GM12878 (cell line): ENCODE data around the gene IFIH1. TPM values are rescaled to one million over a fixed set of nuclear protein-coding genes. Genes with fewer than 3 reads are reported as not detected.

Experiments
- ATAC-seq: fragments of 200-7000 bp; cut with Tn5 transposase; 3 replicates; pipeline ENCODE4 v1.9.1; 2020; ENCODE audit warnings: mild to moderate bottlenecking, moderate library complexity
- BruUV-seq: library from RNA; stranded (reverse); fragments of 400-500 nt; replicated peaks from 2 replicates; lab custom pipeline; 2021; lab: Mats Ljungman, UMichigan
- CTCF ChIA-PET: fragments of 300-600 bp; sonication (Branson Sonifier 250); formaldehyde crosslinking; extraction: SDS; loops from one replicate; lab custom pipeline; 2021; ENCODE audit warnings: inconsistent platforms; lab: Yijun Ruan, JAX
- POLR2A ChIA-PET: fragments of 350-600 bp; formaldehyde crosslinking; extraction: SDS; loops from one replicate; lab custom pipeline; 2021; ENCODE audit warnings: inconsistent platforms; lab: Charles Lee
- RAD21 ChIA-PET: fragments of 300-600 bp; sonication (Branson Sonifier 250); formaldehyde crosslinking; loops from one replicate; lab custom pipeline; 2023; ENCODE audit warnings: antibody characterized with exemption; ENCODE audit not compliant: unreplicated experiment; lab: Charles Lee
- SMC1A ChIA-PET: fragments of 300-600 bp; sonication (Branson Sonifier 250); formaldehyde crosslinking; loops from one replicate; lab custom pipeline; 2023; ENCODE audit not compliant: unreplicated experiment, uncharacterized antibody; lab: Charles Lee
- DNase-seq: peaks from one replicate; pipeline ENCODE4 v3.0.0-alpha.2; 2011; ENCODE audit warnings: low read depth, low spot score
- FAIRE-seq: peaks from 3 replicates; lab custom pipeline; 2011; peaks lifted over from hg19 to GRCh38; lab: Jason Lieb, UNC
- H2AFZ ChIP-seq: 2 replicates; pipeline ENCODE4 v1.6.0; 2011; ENCODE audit warnings: low read depth, low read length, control low read depth; ENCODE audit not compliant: control insufficient read depth
- H3K27ac ChIP-seq: 2 replicates; pipeline ENCODE4 v1.5.1; 2011; ENCODE audit warnings: control low read depth; ENCODE audit not compliant: control insufficient read depth, insufficient read depth
- H3K27me3 ChIP-seq, 2 experiments: replicated peaks in 1 of 2; 2 replicates each; pipeline versions ENCODE4 v1.6.0 to v1.6.1; 2011; ENCODE audit warnings: low read length in 1 of 2; ENCODE audit not compliant: control insufficient read depth in 2 of 2, insufficient read depth in 2 of 2
- H3K36me3 ChIP-seq, 2 experiments: 2 replicates each; pipeline ENCODE4 v1.5.1; 2011; ENCODE audit warnings: low read length in 1 of 2; ENCODE audit not compliant: control insufficient read depth in 2 of 2, insufficient read depth in 2 of 2
- H3K4me1 ChIP-seq: 2 replicates; pipeline ENCODE4 v1.6.1; 2011; ENCODE audit warnings: mild to moderate bottlenecking, low read length, moderate library complexity, mixed read lengths; ENCODE audit not compliant: control insufficient read depth, insufficient read depth
- H3K4me2 ChIP-seq: 2 replicates; pipeline ENCODE4 v1.6.0; 2011; ENCODE audit warnings: control low read depth; ENCODE audit not compliant: control insufficient read depth, insufficient read depth
- H3K4me3 ChIP-seq: fragments of 200-600 bp; sonication (generic); 2 replicates; pipeline ENCODE4 v1.5.1; 2016
- H3K79me2 ChIP-seq: 2 replicates; pipeline ENCODE4 v1.6.0; 2011; ENCODE audit warnings: low read length; ENCODE audit not compliant: control insufficient read depth, insufficient read depth
- H3K9ac ChIP-seq: 2 replicates; pipeline ENCODE4 v1.8.0; 2011; ENCODE audit warnings: low read length, control low read depth, mixed read lengths; ENCODE audit not compliant: control insufficient read depth, insufficient read depth
- H3K9me3 ChIP-seq: replicated peaks from 3 replicates; pipeline ENCODE4 v1.5.1; 2011; ENCODE audit warnings: mild to moderate bottlenecking, low read length; ENCODE audit not compliant: control insufficient read depth, insufficient read depth
- H4K20me1 ChIP-seq: 2 replicates; pipeline ENCODE4 v1.6.0; 2011; ENCODE audit not compliant: control insufficient read depth, insufficient read depth
- CBFB ChIP-seq: IDR thresholded peaks from 2 replicates; pipeline ENCODE4 v1.6.1; 2016; ENCODE audit warnings: antibody characterized with exemption, low read depth
- CHD1 ChIP-seq: IDR thresholded peaks from 2 replicates; pipeline ENCODE4 v1.6.1; 2012; ENCODE audit warnings: low read depth, low read length, improper control_type of control experiment
- FOS ChIP-seq: IDR thresholded peaks from 3 replicates; pipeline ENCODE4 v1.6.1; 2011; ENCODE audit warnings: borderline replicate concordance; ENCODE audit not compliant: insufficient read length; ENCODE audit errors: extremely low read depth
- FOXM1 ChIP-seq: IDR thresholded peaks from 2 replicates; pipeline ENCODE4 v1.6.1; 2012; ENCODE audit warnings: low read depth, mild to moderate bottlenecking, inconsistent platforms, low read length, moderate library complexity
- GABPA ChIP-seq: IDR thresholded peaks from 2 replicates; pipeline ENCODE4 v1.6.1; 2014; ENCODE audit warnings: antibody characterized with exemption, low read depth, mild to moderate bottlenecking, inconsistent platforms
- HDAC6 ChIP-seq: fragments of 200-600 bp; sonication (generic); IDR thresholded peaks from one replicate; pipeline ENCODE4 v1.8.0; 2017; ENCODE audit warnings: antibody characterized with exemption; ENCODE audit not compliant: unreplicated experiment
- LARP7 ChIP-seq: fragments of 450-650 bp; IDR thresholded peaks from 2 replicates; pipeline ENCODE4 v1.6.1; 2017; ENCODE audit warnings: mild to moderate bottlenecking
- MTA2 ChIP-seq: fragments of 450-650 bp; IDR thresholded peaks from 2 replicates; pipeline ENCODE4 v1.6.1; 2016; ENCODE audit warnings: low read depth, mild to moderate bottlenecking, moderate library complexity
- MYB ChIP-seq: fragments of 150-350 bp; IDR thresholded peaks from 2 replicates; pipeline ENCODE4 v1.6.1; 2014; ENCODE audit warnings: mild to moderate bottlenecking, low read depth, low read length, borderline replicate concordance
- NFXL1 ChIP-seq: fragments of 450-650 bp; IDR thresholded peaks from 2 replicates; pipeline ENCODE4 v1.6.1; 2017; ENCODE audit warnings: antibody characterized with exemption, mild to moderate bottlenecking, borderline replicate concordance
- POLR2AphosphoS5 ChIP-seq: IDR thresholded peaks from 2 replicates; pipeline ENCODE4 v1.6.1; 2011; ENCODE audit warnings: mild to moderate bottlenecking, low read length, inconsistent platforms
- POU2F2 ChIP-seq: IDR thresholded peaks from 3 replicates; pipeline ENCODE4 v1.6.1; 2011; ENCODE audit warnings: low read depth, mild to moderate bottlenecking, low read length, borderline replicate concordance
- SMC3 ChIP-seq: IDR thresholded peaks from 2 replicates; pipeline ENCODE4 v1.6.1; 2011; ENCODE audit warnings: low read length, improper control_type of control experiment, borderline replicate concordance
- SREBF2 ChIP-seq: IDR thresholded peaks from 2 replicates; pipeline ENCODE4 v1.6.1; 2012; ENCODE audit warnings: mild to moderate bottlenecking, low read length
- SUZ12 ChIP-seq: fragments of 200-600 bp; sonication (generic); IDR thresholded peaks from one replicate; pipeline ENCODE4 v1.6.1; 2018; ENCODE audit warnings: antibody characterized with exemption, mild to moderate bottlenecking; ENCODE audit not compliant: unreplicated experiment
- in situ Hi-C: fragments of 300-500 bp; cut with MboI; formaldehyde crosslinking; loops from 9 replicates; pipeline ENCODE4 v1.14.3; 2018; ENCODE audit warnings: mixed read lengths
- intact Hi-C: fragments of 100-400 bp; cut with micrococcal nuclease; formaldehyde crosslinking; loops from one replicate; pipeline ENCODE4 v1.14.2; 2022; ENCODE audit not compliant: unreplicated experiment
- polyA plus RNA-seq, 11 experiments: library from polyadenylated mRNA; depleted of rRNA in 4 of 11; unstranded in 6 of 11; stranded (reverse) in 5 of 11; fragments of >200 nt; fragmentation: Nextera tagmentation in 4 of 11; fragmentation: Illumina TruSeq in 1 of 11; extraction: Ambion mirVana in 4 of 11; extraction: Trizol in 1 of 11; gene quantifications; 1 replicate in 1 of 11; 2 replicates in 10 of 11; pipeline versions ENCODE4 v1.2.1 to v1.2.3, GENCODE V29; 2011 to 2016; ENCODE audit warnings: inconsistent platforms in 2 of 11, missing spikeins in 2 of 11, low read depth in 1 of 11
- total RNA-seq, 4 experiments: library from RNA; depleted of rRNA in 3 of 4; stranded (reverse); fragments of >200 nt in 3 of 4; fragmentation: Illumina TruSeq in 1 of 4; extraction: Trizol in 1 of 4; gene quantifications; 2 replicates each; pipeline versions ENCODE4 v1.2.1 to v1.2.3, GENCODE V29; 2013 to 2021
- TF ChIP-seq, protein P1 (sequence below): fragments of 450-650 bp; formaldehyde crosslinking; IDR thresholded peaks from 2 replicates; pipeline ENCODE4 v1.4.0; 2020; ENCODE audit warnings: mild to moderate bottlenecking, moderate library complexity
- TF ChIP-seq, protein P2 (sequence below): IDR thresholded peaks from 2 replicates; pipeline ENCODE4 v1.6.1; 2011; ENCODE audit warnings: mild to moderate bottlenecking, low read depth, low read length, moderate library complexity; ENCODE audit not compliant: insufficient replicate concordance

Gene IFIH1
- total and polyA plus RNA-seq, 10 of the 15 experiments (the other 5 are each of a cell fraction or from before 2014, with no cell fraction given): 12.5 to 40.9 (median 28.8) TPM

DNA sequence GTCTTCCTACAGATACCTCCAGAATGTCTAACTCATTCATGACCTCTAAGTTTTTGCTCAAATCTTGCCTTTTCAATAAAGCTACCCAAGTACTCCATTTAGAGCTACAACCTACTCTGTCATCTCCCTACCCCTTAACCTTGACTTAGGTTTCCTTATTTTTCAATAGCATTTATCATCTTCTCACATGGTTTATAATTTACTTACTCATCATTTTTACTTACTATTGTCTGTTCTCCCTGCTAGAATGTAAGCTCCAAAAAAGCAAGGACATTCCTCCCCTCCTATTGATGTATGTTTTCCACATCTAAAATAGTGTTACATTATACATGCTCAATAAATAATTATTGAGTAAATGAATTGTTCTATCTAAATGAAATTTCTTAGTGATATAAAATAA is 22.3 kb upstream of the IFIH1 start:
- Histone ChIP-seq H3K4me2 (no peak overlapping the region), H3K9me3 (no peaks in the 10 kb centered on the region), H3K4me3 (no peak overlapping the region), H2AFZ (no peak overlapping the region), H3K9ac (no peak overlapping the region), H3K79me2 (peaks cover 10% of the 10 kb centered on the region), H3K4me1 (no peaks in the 10 kb centered on the region), H3K27me3 (no peaks in the 10 kb centered on the region), H4K20me1 (no peaks in the 10 kb centered on the region), H3K36me3 (peaks cover 0 to 5% of the 10 kb centered on the region in 2 experiments; a peak in 1 of 4 replicates), H3K27ac (no peak overlapping the region)
- BruUV-seq: no TSS peak
- no peak for ATAC-seq
- in situ Hi-C loops: no loop called here
- no peak for FAIRE-seq
- TF ChIP-seq NFXL1 (no peak), SMC3 (no peak), SREBF2 (no peak), POLR2AphosphoS5 (no peak), MTA2 (no peak), FOXM1 (no peak), FOS (no peak), HDAC6 (no peak), CHD1 (no peak), SUZ12 (no peak), LARP7 (no peak), MYB (no peak), CBFB (no peak), POU2F2 (no peak), GABPA (no peak)
- TF ChIP-seq, protein P1, sequence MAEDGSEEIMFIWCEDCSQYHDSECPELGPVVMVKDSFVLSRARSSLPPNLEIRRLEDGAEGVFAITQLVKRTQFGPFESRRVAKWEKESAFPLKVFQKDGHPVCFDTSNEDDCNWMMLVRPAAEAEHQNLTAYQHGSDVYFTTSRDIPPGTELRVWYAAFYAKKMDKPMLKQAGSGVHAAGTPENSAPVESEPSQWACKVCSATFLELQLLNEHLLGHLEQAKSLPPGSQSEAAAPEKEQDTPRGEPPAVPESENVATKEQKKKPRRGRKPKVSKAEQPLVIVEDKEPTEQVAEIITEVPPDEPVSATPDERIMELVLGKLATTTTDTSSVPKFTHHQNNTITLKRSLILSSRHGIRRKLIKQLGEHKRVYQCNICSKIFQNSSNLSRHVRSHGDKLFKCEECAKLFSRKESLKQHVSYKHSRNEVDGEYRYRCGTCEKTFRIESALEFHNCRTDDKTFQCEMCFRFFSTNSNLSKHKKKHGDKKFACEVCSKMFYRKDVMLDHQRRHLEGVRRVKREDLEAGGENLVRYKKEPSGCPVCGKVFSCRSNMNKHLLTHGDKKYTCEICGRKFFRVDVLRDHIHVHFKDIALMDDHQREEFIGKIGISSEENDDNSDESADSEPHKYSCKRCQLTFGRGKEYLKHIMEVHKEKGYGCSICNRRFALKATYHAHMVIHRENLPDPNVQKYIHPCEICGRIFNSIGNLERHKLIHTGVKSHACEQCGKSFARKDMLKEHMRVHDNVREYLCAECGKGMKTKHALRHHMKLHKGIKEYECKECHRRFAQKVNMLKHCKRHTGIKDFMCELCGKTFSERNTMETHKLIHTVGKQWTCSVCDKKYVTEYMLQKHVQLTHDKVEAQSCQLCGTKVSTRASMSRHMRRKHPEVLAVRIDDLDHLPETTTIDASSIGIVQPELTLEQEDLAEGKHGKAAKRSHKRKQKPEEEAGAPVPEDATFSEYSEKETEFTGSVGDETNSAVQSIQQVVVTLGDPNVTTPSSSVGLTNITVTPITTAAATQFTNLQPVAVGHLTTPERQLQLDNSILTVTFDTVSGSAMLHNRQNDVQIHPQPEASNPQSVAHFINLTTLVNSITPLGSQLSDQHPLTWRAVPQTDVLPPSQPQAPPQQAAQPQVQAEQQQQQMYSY (CRISPR knock-in tag): no peak
- TF ChIP-seq, protein P2, sequence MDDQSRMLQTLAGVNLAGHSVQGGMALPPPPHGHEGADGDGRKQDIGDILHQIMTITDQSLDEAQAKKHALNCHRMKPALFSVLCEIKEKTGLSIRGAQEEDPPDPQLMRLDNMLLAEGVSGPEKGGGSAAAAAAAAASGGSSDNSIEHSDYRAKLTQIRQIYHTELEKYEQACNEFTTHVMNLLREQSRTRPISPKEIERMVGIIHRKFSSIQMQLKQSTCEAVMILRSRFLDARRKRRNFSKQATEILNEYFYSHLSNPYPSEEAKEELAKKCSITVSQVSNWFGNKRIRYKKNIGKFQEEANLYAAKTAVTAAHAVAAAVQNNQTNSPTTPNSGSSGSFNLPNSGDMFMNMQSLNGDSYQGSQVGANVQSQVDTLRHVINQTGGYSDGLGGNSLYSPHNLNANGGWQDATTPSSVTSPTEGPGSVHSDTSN: no peak
- ChIA-PET POLR2A (interaction anchor here (1.1 kb wide), 1 partner anchor 22 kb away, joined by 4 read pairs; the partner anchor contains the start of gene IFIH1), SMC1A (interaction anchor here (0.6 to 1.0 kb wide), 2 partner anchors 19 to 43 kb away, joined by 3 to 4 read pairs; no protein-coding TSS in a partner anchor), RAD21 (no interaction called here), CTCF (interaction anchor here (0.8 to 1.8 kb wide), 2 partner anchors 12 to 120 kb away, joined by 3 to 6 read pairs; no protein-coding TSS in a partner anchor)
- intact Hi-C loops: no loop called here
- no peak for DNase-seq
